ENCODE data around the gene DUSP10.

The DUSP10 gene

GRCh38 chr1:221741703-221742554 lies at the start of gene DUSP10:
Gene DUSP10 (minus strand): TSS chr1:221742089. CDS start chr1:221739744, 2,345 bp downstream.
- H3K27ac ChIP-seq = peak within 1 kb of the TSS; percentile 98
- no peak for TF ChIP-seq CTCF (IDR thresholded peaks at IDR 0.05)
- TF ChIP-seq ZFX (IDR thresholded peaks at IDR 0.05; ENCODE audit: borderline replicate concordance) = no peak

- no peak overlapping the region for H3K27ac ChIP-seq
- TF ChIP-seq CTCF (IDR thresholded peaks at IDR 0.05) = no peak
- no peak for TF ChIP-seq ZFX (IDR thresholded peaks at IDR 0.05; ENCODE audit: borderline replicate concordance)
Measured at GRCh38 chr1:221788466-221788865, 46.6 kb upstream of the DUSP10 start.

- no peak overlapping the region for H3K27ac ChIP-seq
- no peak for TF ChIP-seq CTCF (IDR thresholded peaks at IDR 0.05)
- no peak for TF ChIP-seq ZFX (IDR thresholded peaks at IDR 0.05; ENCODE audit: borderline replicate concordance)
Measured at GRCh38 chr1:221786647-221787046, 44.8 kb upstream of the DUSP10 start.

- no peak overlapping the region for H3K27ac ChIP-seq
- TF ChIP-seq CTCF (IDR thresholded peaks at IDR 0.05) = no peak
- TF ChIP-seq ZFX (IDR thresholded peaks at IDR 0.05; ENCODE audit: borderline replicate concordance) = no peak
Measured at GRCh38 chr1:221783936-221784335, 42.0 kb upstream of the DUSP10 start.

- no peak for TF ChIP-seq CTCF (IDR thresholded peaks at IDR 0.05)
- TF ChIP-seq ZFX (IDR thresholded peaks at IDR 0.05; ENCODE audit: borderline replicate concordance) = no peak
- no peak overlapping the region for H3K27ac ChIP-seq
Measured at GRCh38 chr1:221783437-221783836, 41.5 kb upstream of the DUSP10 start.

- H3K27ac ChIP-seq = no peak overlapping the region
- no peak for TF ChIP-seq CTCF (IDR thresholded peaks at IDR 0.05)
Measured at GRCh38 chr1:221782970-221783369, 41.1 kb upstream of the DUSP10 start.

GRCh38 chr1:221782477-221782876 lies 40.6 kb upstream of the DUSP10 start:
- TF ChIP-seq CTCF (IDR thresholded peaks at IDR 0.05) = no peak
- TF ChIP-seq ZFX (IDR thresholded peaks at IDR 0.05; ENCODE audit: borderline replicate concordance) = no peak
- H3K27ac ChIP-seq = no peak overlapping the region
